HG03457 (cell line): Measurements from ENCODE around the gene SMG7.

ENCODE experiments used
- ATAC-seq: cut with Tn5 transposase; IDR thresholded peaks from one replicate; pipeline ENCODE4 v1.9.1; 2021; ENCODE audit warnings: moderate number of reproducible peaks; ENCODE audit not compliant: unreplicated experiment

SMG7 gene

GRCh38 chr1:183508694-183509093 is 36.4 kb downstream of the SMG7 start:
- ATAC-seq: no peak

GRCh38 chr1:183512450-183512849 is 40.2 kb downstream of the SMG7 start:
- ATAC-seq: no peak

- ATAC-seq: no peak
These were observed 41.9 kb downstream of the SMG7 start for GRCh38 chr1:183514235-183514634.

- ATAC-seq: no peak
These were observed 42.8 kb downstream of the SMG7 start for GRCh38 chr1:183515002-183515689.

GRCh38 chr1:183516725-183517124 is 44.4 kb downstream of the SMG7 start:
- ATAC-seq: no peak

- ATAC-seq: no peak
These were observed 45.1 kb downstream of the SMG7 start for GRCh38 chr1:183517401-183517800.

- ATAC-seq: no peak
These were observed 48.1 kb downstream of the SMG7 start for GRCh38 chr1:183520379-183520778.

GRCh38 chr1:183522104-183522503 is 49.8 kb downstream of the SMG7 start:
- no peak for ATAC-seq

- no peak for ATAC-seq
These were observed 56.3 kb downstream of the SMG7 start for GRCh38 chr1:183528577-183528976.

GRCh38 chr1:183533617-183534174 is 61.4 kb downstream of the SMG7 start:
- no peak for ATAC-seq

- no peak for ATAC-seq
These were observed 65.1 kb downstream of the SMG7 start for GRCh38 chr1:183537405-183537804.

GRCh38 chr1:183543619-183544204 is 71.4 kb downstream of the SMG7 start:
- peak; percentile 60 for ATAC-seq

GRCh38 chr1:183544598-183545297 is 72.4 kb downstream of the SMG7 start:
- no peak for ATAC-seq

- no peak for ATAC-seq
These were observed 74.1 kb downstream of the SMG7 start for GRCh38 chr1:183546427-183546826.

GRCh38 chr1:183548116-183548515 is 75.8 kb downstream of the SMG7 start:
- no peak for ATAC-seq

- ATAC-seq: no peak
These were observed 78.6 kb downstream of the SMG7 start for GRCh38 chr1:183550915-183551314.

GRCh38 chr1:183551924-183552323 is 79.6 kb downstream of the SMG7 start:
- no peak for ATAC-seq

GRCh38 chr1:183552441-183552840 is 80.1 kb downstream of the SMG7 start:
- ATAC-seq: no peak

- no peak for ATAC-seq
These were observed 80.6 kb downstream of the SMG7 start for GRCh38 chr1:183552891-183553290.

GRCh38 chr1:183553331-183553730 is 81.0 kb downstream of the SMG7 start:
- ATAC-seq: no peak

- no peak for ATAC-seq
These were observed 81.5 kb downstream of the SMG7 start for GRCh38 chr1:183553764-183554163.

- no peak for ATAC-seq
These were observed 82.3 kb downstream of the SMG7 start for GRCh38 chr1:183554577-183554976.
